Keratinocyte (primary cell): ENCODE results near the gene LIN52. TPM values are rescaled to one million over a fixed set of nuclear protein-coding genes. Genes with fewer than 3 reads are reported as not detected.

ENCODE experiments used
- DNase-seq: peaks from one replicate; pipeline ENCODE4 v3.0.0-alpha.2; 2011; ENCODE audit warnings: low read depth, missing footprints, low spot score
- FAIRE-seq: peaks from 2 replicates; lab custom pipeline; 2011; peaks lifted over from hg19 to GRCh38; lab: Jason Lieb, UNC
- H2AFZ ChIP-seq: 2 replicates; pipeline ENCODE4 v1.6.0; 2012; ENCODE audit warnings: low read length, control low read depth, inconsistent platforms; ENCODE audit not compliant: control insufficient read depth
- H3K27ac ChIP-seq: 2 replicates; pipeline ENCODE4 v1.5.1; 2011; ENCODE audit warnings: low read length; ENCODE audit not compliant: control insufficient read depth, insufficient read depth
- H3K27me3 ChIP-seq: 3 replicates; pipeline ENCODE4 v1.6.0; 2011; ENCODE audit warnings: low read length; ENCODE audit not compliant: control insufficient read depth, insufficient read depth; ENCODE audit errors: extremely low read depth
- H3K36me3 ChIP-seq, 2 experiments: 2 replicates in 1 of 2; 3 replicates in 1 of 2; pipeline ENCODE4 v1.5.1; 2011; ENCODE audit warnings: low read length in 2 of 2, mild to moderate bottlenecking in 1 of 2; ENCODE audit not compliant: control insufficient read depth in 2 of 2, insufficient read depth in 2 of 2; ENCODE audit errors: extremely low read depth in 1 of 2
- H3K4me1 ChIP-seq: 3 replicates; pipeline ENCODE4 v1.5.1; 2011; ENCODE audit warnings: low read length; ENCODE audit not compliant: control insufficient read depth, insufficient read depth; ENCODE audit errors: extremely low read depth
- H3K4me2 ChIP-seq: 3 replicates; pipeline ENCODE4 v1.6.0; 2011; ENCODE audit warnings: low read depth, low read length; ENCODE audit not compliant: control insufficient read depth, insufficient read depth; ENCODE audit errors: extremely low read depth
- H3K4me3 ChIP-seq, 3 experiments: fragments of 200-600 bp in 1 of 3; sonication (generic) in 1 of 3; 2 replicates in 2 of 3; 3 replicates in 1 of 3; pipeline ENCODE4 v1.5.1; 2011 to 2016; ENCODE audit warnings: low read length in 3 of 3, mild to moderate bottlenecking in 3 of 3, control low read depth in 2 of 3, inconsistent platforms in 1 of 3, low read depth in 1 of 3, mixed read lengths in 1 of 3, mixed run types in 1 of 3, moderate library complexity in 1 of 3; ENCODE audit not compliant: control insufficient read depth in 2 of 3, insufficient read depth in 2 of 3; ENCODE audit errors: extremely low read depth in 1 of 3
- H3K79me2 ChIP-seq: 2 replicates; pipeline ENCODE4 v1.6.0; 2012; ENCODE audit warnings: low read length; ENCODE audit not compliant: control insufficient read depth, insufficient read depth
- H3K9ac ChIP-seq: 3 replicates; pipeline ENCODE4 v1.6.0; 2011; ENCODE audit warnings: low read length; ENCODE audit not compliant: control insufficient read depth, insufficient read depth; ENCODE audit errors: extremely low read depth
- H3K9me1 ChIP-seq: 3 replicates; pipeline ENCODE4 v1.6.0; 2011; ENCODE audit warnings: low read length; ENCODE audit not compliant: control insufficient read depth, insufficient read depth; ENCODE audit errors: extremely low read depth
- H3K9me3 ChIP-seq: 2 replicates; pipeline ENCODE4 v1.5.1; 2012; ENCODE audit warnings: low read depth, low read length; ENCODE audit not compliant: control insufficient read depth
- H4K20me1 ChIP-seq: 3 replicates; pipeline ENCODE4 v1.6.0; 2011; ENCODE audit warnings: low read length; ENCODE audit not compliant: control insufficient read depth, insufficient read depth; ENCODE audit errors: extremely low read depth
- EZH2 ChIP-seq: IDR thresholded peaks from one replicate; pipeline ENCODE4 v1.6.1; 2012; ENCODE audit warnings: inconsistent platforms, mild to moderate bottlenecking, low read length, moderate library complexity
- dilution Hi-C: fragments of 300-500 bp; cut with MboI; formaldehyde crosslinking; loops from one replicate; pipeline ENCODE4 v1.7.0; 2020; ENCODE audit warnings: low sequenced_read_pairs; ENCODE audit not compliant: extremely low pct_ligation_motif_present
- polyA plus RNA-seq, 5 experiments: library from polyadenylated mRNA; depleted of rRNA in 3 of 5; stranded (reverse) in 3 of 5; stranded (forward) in 1 of 5; unstranded in 1 of 5; fragments of >200 nt; gene quantifications; 1 replicate in 1 of 5; 2 replicates in 3 of 5; 3 replicates in 1 of 5; pipeline versions ENCODE4 v1.2.1 to v1.2.3, GENCODE V29; 2011 to 2012; ENCODE audit warnings: missing spikeins in 2 of 5, low read depth in 1 of 5, low replicate concordance in 1 of 5
- TF ChIP-seq, protein P1 (sequence below), 3 experiments: IDR thresholded peaks in 1 of 3; conservative IDR thresholded peaks in 1 of 3; optimal IDR thresholded peaks in 1 of 3; 2 replicates in 2 of 3; 3 replicates in 1 of 3; pipeline versions ENCODE3 to v1.5.1; 2011; ENCODE audit warnings: low read length in 3 of 3, mild to moderate bottlenecking in 3 of 3, moderate library complexity in 2 of 3, control low read depth in 1 of 3, inconsistent platforms in 1 of 3; ENCODE audit not compliant: insufficient read depth in 2 of 3; ENCODE audit errors: extremely low read depth in 1 of 3

Gene LIN52
- polyA plus RNA-seq, 1 donor (not counting 4 experiments of a cell fraction or from before 2014, with no cell fraction given), result 6.8 TPM

DNA sequence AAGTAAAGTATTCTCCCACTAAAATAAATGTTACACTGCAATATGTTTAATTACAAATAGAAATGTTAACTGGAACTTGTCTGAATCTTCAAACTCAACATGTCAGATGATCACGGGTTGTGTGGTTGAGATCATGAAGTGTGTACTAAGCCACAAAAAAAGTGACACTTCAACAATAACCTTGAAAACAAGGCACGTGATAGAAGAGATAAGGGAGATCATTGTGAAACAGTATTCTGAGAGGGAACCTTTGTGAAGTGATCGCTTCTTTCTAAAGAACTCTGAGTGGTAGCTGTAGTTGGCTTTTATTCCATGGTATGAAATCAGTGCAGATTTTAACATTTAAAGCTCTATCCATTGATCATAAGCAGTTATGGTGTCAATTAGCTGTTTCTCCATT lies 60.0 kb downstream of the LIN52 start:
- no peak for FAIRE-seq
- Histone ChIP-seq H3K9me1 (no peaks in the 10 kb centered on the region), H3K4me3 (no peak overlapping the region), H3K9me3 (no peaks in the 10 kb centered on the region), H3K4me1 (no peaks in the 10 kb centered on the region), H3K36me3 (no peaks in the 10 kb centered on the region), H3K27ac (no peak overlapping the region), H3K79me2 (no peaks in the 10 kb centered on the region), H3K9ac (no peak overlapping the region), H3K27me3 (no peaks in the 10 kb centered on the region), H2AFZ (no peak overlapping the region), H3K4me2 (no peak overlapping the region), H4K20me1 (no peaks in the 10 kb centered on the region)
- TF ChIP-seq EZH2, result no peak
- TF ChIP-seq, protein P1, sequence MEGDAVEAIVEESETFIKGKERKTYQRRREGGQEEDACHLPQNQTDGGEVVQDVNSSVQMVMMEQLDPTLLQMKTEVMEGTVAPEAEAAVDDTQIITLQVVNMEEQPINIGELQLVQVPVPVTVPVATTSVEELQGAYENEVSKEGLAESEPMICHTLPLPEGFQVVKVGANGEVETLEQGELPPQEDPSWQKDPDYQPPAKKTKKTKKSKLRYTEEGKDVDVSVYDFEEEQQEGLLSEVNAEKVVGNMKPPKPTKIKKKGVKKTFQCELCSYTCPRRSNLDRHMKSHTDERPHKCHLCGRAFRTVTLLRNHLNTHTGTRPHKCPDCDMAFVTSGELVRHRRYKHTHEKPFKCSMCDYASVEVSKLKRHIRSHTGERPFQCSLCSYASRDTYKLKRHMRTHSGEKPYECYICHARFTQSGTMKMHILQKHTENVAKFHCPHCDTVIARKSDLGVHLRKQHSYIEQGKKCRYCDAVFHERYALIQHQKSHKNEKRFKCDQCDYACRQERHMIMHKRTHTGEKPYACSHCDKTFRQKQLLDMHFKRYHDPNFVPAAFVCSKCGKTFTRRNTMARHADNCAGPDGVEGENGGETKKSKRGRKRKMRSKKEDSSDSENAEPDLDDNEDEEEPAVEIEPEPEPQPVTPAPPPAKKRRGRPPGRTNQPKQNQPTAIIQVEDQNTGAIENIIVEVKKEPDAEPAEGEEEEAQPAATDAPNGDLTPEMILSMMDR (optimal IDR thresholded peaks at IDR 0.05 in 1 of 3, IDR thresholded peaks at IDR 0.05 in 1 of 3, conservative IDR thresholded peaks at IDR 0.05 in 1 of 3; ENCODE audit: extremely low read depth in 1 of 3, insufficient read depth in 2 of 3, low read length in 3 of 3), result no peak
- dilution Hi-C loops, result no loop called here
- no peak for DNase-seq

DNA sequence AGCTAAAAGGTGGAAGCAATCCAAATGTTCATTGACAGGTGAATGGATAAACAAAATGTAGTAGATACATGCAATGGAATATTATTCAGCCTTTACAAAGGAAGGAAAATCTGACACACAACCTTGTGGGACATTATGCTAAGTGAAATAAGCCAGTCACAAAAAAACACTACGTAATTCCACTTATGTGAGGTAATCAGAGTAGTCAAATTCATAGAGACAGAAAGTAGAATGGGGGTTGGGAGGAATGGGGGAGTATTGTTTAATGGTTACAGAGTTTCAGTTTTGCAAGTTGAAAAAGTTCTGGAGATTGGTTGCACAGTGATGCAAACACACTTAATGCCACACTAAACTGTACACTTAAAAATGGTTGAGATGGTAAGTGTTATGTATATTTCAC lies 62.8 kb downstream of the LIN52 start:
- no peaks in the 10 kb centered on the region for H3K79me2 ChIP-seq
- no peaks in the 10 kb centered on the region for H3K4me1 ChIP-seq
- H3K9me1 ChIP-seq, result no peaks in the 10 kb centered on the region
- no peaks in the 10 kb centered on the region for H3K27me3 ChIP-seq
- no peak overlapping the region for H3K4me3 ChIP-seq
- H3K9me3 ChIP-seq, result no peaks in the 10 kb centered on the region
- FAIRE-seq (no peak), DNase-seq (no peak)
- no peak overlapping the region for H3K27ac ChIP-seq
- TF ChIP-seq EZH2, result no peak
- TF ChIP-seq, protein P1 (optimal IDR thresholded peaks at IDR 0.05 in 1 of 3, IDR thresholded peaks at IDR 0.05 in 1 of 3, conservative IDR thresholded peaks at IDR 0.05 in 1 of 3; ENCODE audit: extremely low read depth in 1 of 3, insufficient read depth in 2 of 3, low read length in 3 of 3), result no peak
- dilution Hi-C loops, result no loop called here
- no peak overlapping the region for H3K4me2 ChIP-seq
- H4K20me1 ChIP-seq, result no peaks in the 10 kb centered on the region
- H3K36me3 ChIP-seq, result no peaks in the 10 kb centered on the region
- H3K9ac ChIP-seq, result no peak overlapping the region
- H2AFZ ChIP-seq, result no peak overlapping the region
